ENCODE data around the gene FLOT1. TPM values are rescaled to one million over a fixed set of nuclear protein-coding genes. Genes with fewer than 3 reads are reported as not detected.

Gene FLOT1
- total and polyA plus RNA-seq, 2 donors (not counting 3 experiments of a cell fraction or from before 2014, with no cell fraction given) = 141 to 154 TPM

- peak overlapping the region in 1 of 3 experiments; percentile 61 for H3K4me3 ChIP-seq (replicated peaks in 1 of 3; ENCODE audit: insufficient read depth in 1 of 3, low read depth in 1 of 3, low read length in 3 of 3)
- H3K4me1 ChIP-seq (ENCODE audit: control insufficient read depth, extremely low read depth, insufficient read depth, low read length) = peaks cover 47% of the 10 kb centered on the region
- CTCF ChIA-PET = interaction anchor here (0.6 to 2.3 kb wide), 9 partner anchors 10 to 346 kb away, joined by 3 to 13 read pairs (median 6); no protein-coding TSS in a partner anchor
- H3K27ac ChIP-seq (ENCODE audit: insufficient read depth, low read depth, low read length) = peak overlapping the region; percentile 89
- FAIRE-seq (peak; percentile 4), DNase-seq (ENCODE audit: low read depth, low spot score) (peak; percentile 66)
- intact Hi-C loops (cut with micrococcal nuclease) (loop anchor here (5.0 kb wide), 1 partner anchor 346 kb away; no protein-coding TSS in a partner anchor), dilution Hi-C loops (cut with MboI; ENCODE audit: extremely low pct_ligation_motif_present, low sequenced_read_pairs) (loop anchor here (25.0 kb wide), 1 partner anchor 146 kb away; the partner anchor contains the start of gene DDR1)
- H4K20me1 ChIP-seq (replicated peaks; ENCODE audit: control insufficient read depth, extremely low read depth, insufficient read depth, low read length) = no peaks in the 10 kb centered on the region
- no peaks in the 10 kb centered on the region for H3K27me3 ChIP-seq (ENCODE audit: control insufficient read depth in 2 of 2, insufficient read depth in 2 of 2, low read length in 2 of 2)
- peak overlapping the region; percentile 92 for H3K9ac ChIP-seq (replicated peaks; ENCODE audit: extremely low read depth, insufficient read depth, low read length)
- peaks cover 46% of the 10 kb centered on the region for H3K79me2 ChIP-seq (ENCODE audit: control insufficient read depth, insufficient read depth, low read length)
- TF ChIP-seq POLR2AphosphoS5 (IDR thresholded peaks at IDR 0.05; ENCODE audit: insufficient read depth, low read depth, low read length) (no peak), MYC (IDR thresholded peaks at IDR 0.05; ENCODE audit: low read depth, low read length) (no peak), JUN (IDR thresholded peaks at IDR 0.05; ENCODE audit: borderline replicate concordance, insufficient read depth, insufficient read length, low read depth) (no peak), FOS (IDR thresholded peaks at IDR 0.05; ENCODE audit: borderline replicate concordance, insufficient read depth, low read length) (no peak), GATA2 (IDR thresholded peaks at IDR 0.05; ENCODE audit: insufficient read depth, insufficient read length, low read depth, low read length) (no peak), POLR2A (IDR thresholded peaks at IDR 0.05; ENCODE audit: low read depth, low read length) (no peak), EZH2 (IDR thresholded peaks at IDR 0.05; ENCODE audit: borderline replicate concordance, low read depth, low read length, severe bottlenecking) (no peak)
- TF ChIP-seq, protein P1, sequence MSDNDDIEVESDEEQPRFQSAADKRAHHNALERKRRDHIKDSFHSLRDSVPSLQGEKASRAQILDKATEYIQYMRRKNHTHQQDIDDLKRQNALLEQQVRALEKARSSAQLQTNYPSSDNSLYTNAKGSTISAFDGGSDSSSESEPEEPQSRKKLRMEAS (IDR thresholded peaks at IDR 0.05; ENCODE audit: insufficient read depth, insufficient read length) = no peak
- TF ChIP-seq, protein P2, sequence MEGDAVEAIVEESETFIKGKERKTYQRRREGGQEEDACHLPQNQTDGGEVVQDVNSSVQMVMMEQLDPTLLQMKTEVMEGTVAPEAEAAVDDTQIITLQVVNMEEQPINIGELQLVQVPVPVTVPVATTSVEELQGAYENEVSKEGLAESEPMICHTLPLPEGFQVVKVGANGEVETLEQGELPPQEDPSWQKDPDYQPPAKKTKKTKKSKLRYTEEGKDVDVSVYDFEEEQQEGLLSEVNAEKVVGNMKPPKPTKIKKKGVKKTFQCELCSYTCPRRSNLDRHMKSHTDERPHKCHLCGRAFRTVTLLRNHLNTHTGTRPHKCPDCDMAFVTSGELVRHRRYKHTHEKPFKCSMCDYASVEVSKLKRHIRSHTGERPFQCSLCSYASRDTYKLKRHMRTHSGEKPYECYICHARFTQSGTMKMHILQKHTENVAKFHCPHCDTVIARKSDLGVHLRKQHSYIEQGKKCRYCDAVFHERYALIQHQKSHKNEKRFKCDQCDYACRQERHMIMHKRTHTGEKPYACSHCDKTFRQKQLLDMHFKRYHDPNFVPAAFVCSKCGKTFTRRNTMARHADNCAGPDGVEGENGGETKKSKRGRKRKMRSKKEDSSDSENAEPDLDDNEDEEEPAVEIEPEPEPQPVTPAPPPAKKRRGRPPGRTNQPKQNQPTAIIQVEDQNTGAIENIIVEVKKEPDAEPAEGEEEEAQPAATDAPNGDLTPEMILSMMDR (IDR thresholded peaks at IDR 0.05; ENCODE audit: extremely low read depth in 1 of 2, insufficient read depth in 1 of 2, low read depth in 1 of 2, low read length in 2 of 2) = no peak
- H3K36me3 ChIP-seq (ENCODE audit: control insufficient read depth in 2 of 2, extremely low read depth in 1 of 2, insufficient read depth in 2 of 2, low read length in 2 of 2) = peaks cover 2% of the 10 kb centered on the region in 2 experiments
- no peaks in the 10 kb centered on the region for H3K9me3 ChIP-seq (replicated peaks; ENCODE audit: control insufficient read depth, insufficient read depth, low read length)
- peak overlapping the region; percentile 56 for H3K4me2 ChIP-seq (ENCODE audit: insufficient read depth, low read length)
- no TSS peak for BruUV-seq (replicated peaks)
- POLR2A ChIA-PET = interaction anchor here (1.1 to 2.0 kb wide), 3 partner anchors 11 to 40 kb away, joined by 4 to 11 read pairs (median 9); no protein-coding TSS in a partner anchor
- H2AFZ ChIP-seq (ENCODE audit: low read depth, low read length) = no peak overlapping the region
- H3K9me1 ChIP-seq (replicated peaks; ENCODE audit: control insufficient read depth, extremely low read depth, insufficient read depth, low read length) = no peaks in the 10 kb centered on the region
Observed at GRCh38 chr6:30741063-30741779, 1.3 kb downstream of the FLOT1 start.
